ENCODE measurements around the gene DISC1.
"Not testable (repeated sequence)": the region's sequence is repeated elsewhere in the genome, so short reads cannot be mapped to it uniquely, and the experiment has no call there.

Gene DISC1

GRCh38 chr1:231724041-231724440 is 97.5 kb downstream of the DISC1 start:
- Mint-ChIP-seq H3K27me3 (no peaks in the 10 kb centered on the region), H3K36me3 (ENCODE audit: insufficient read depth) (no peaks in the 10 kb centered on the region), H3K9me3 (no peaks in the 10 kb centered on the region), H3K4me3 (no peak overlapping the region), H3K27ac (ENCODE audit: low read depth) (no peak overlapping the region), H3K4me1 (peaks cover 9% of the 10 kb centered on the region)
- ATAC-seq (replicated peaks; ENCODE audit: extremely low read depth, poor library complexity, severe bottlenecking) (no peak), DNase-seq (ENCODE audit: low spot score in 2 of 2) (no peak)

GRCh38 chr1:231724876-231725647 is 98.5 kb downstream of the DISC1 start:
- H3K9me3 Mint-ChIP-seq = no peaks in the 10 kb centered on the region

GRCh38 chr1:231727171-231727570 is 100.6 kb downstream of the DISC1 start:
- Mint-ChIP-seq H3K27me3 (no peaks in the 10 kb centered on the region), H3K9me3 (no peaks in the 10 kb centered on the region), H3K27ac (ENCODE audit: low read depth) (no peak overlapping the region), H3K4me3 (no peak overlapping the region), H3K36me3 (ENCODE audit: insufficient read depth) (no peaks in the 10 kb centered on the region), H3K4me1 (peaks cover 9% of the 10 kb centered on the region)
- ATAC-seq (replicated peaks; ENCODE audit: extremely low read depth, poor library complexity, severe bottlenecking) = no peak
- no peak for DNase-seq (ENCODE audit: low spot score in 2 of 2)

More at GRCh38 chr1:231724876-231725647, 98.5 kb downstream of the DISC1 start:
- no peak for DNase-seq (ENCODE audit: low spot score in 2 of 2)
- Mint-ChIP-seq H3K4me3 (no peak overlapping the region), H3K36me3 (ENCODE audit: insufficient read depth) (no peaks in the 10 kb centered on the region), H3K4me1 (peaks cover 9% of the 10 kb centered on the region), H3K27ac (ENCODE audit: low read depth) (no peak overlapping the region), H3K27me3 (no peaks in the 10 kb centered on the region)
- ATAC-seq (replicated peaks; ENCODE audit: extremely low read depth, poor library complexity, severe bottlenecking) = no peak

GRCh38 chr1:231728987-231729386 is 102.4 kb downstream of the DISC1 start:
- H3K27ac Mint-ChIP-seq (ENCODE audit: low read depth); H3K9me3 Mint-ChIP-seq; H3K27me3 Mint-ChIP-seq; H3K36me3 Mint-ChIP-seq (ENCODE audit: insufficient read depth); H3K4me3 Mint-ChIP-seq; H3K4me1 Mint-ChIP-seq; DNase-seq (ENCODE audit: low spot score in 2 of 2); ATAC-seq (replicated peaks; ENCODE audit: extremely low read depth, poor library complexity, severe bottlenecking): not testable (repeated sequence)

GRCh38 chr1:231729544-231729943 is 103.0 kb downstream of the DISC1 start:
- H3K9me3 Mint-ChIP-seq = no peaks in the 10 kb centered on the region
- H3K4me1 Mint-ChIP-seq = peaks cover 9% of the 10 kb centered on the region
- no peak overlapping the region for H3K4me3 Mint-ChIP-seq
- H3K36me3 Mint-ChIP-seq (ENCODE audit: insufficient read depth) = no peaks in the 10 kb centered on the region
- no peak overlapping the region for H3K27ac Mint-ChIP-seq (ENCODE audit: low read depth)
- DNase-seq (ENCODE audit: low spot score in 2 of 2) (no peak), ATAC-seq (replicated peaks; ENCODE audit: extremely low read depth, poor library complexity, severe bottlenecking) (no peak)
- H3K27me3 Mint-ChIP-seq = no peaks in the 10 kb centered on the region

GRCh38 chr1:231731268-231731667 is 104.7 kb downstream of the DISC1 start:
- no peaks in the 10 kb centered on the region for H3K9me3 Mint-ChIP-seq
- H3K27me3 Mint-ChIP-seq = no peaks in the 10 kb centered on the region
- DNase-seq (ENCODE audit: low spot score in 2 of 2) (no peak), ATAC-seq (replicated peaks; ENCODE audit: extremely low read depth, poor library complexity, severe bottlenecking) (no peak)
- no peak overlapping the region for H3K27ac Mint-ChIP-seq (ENCODE audit: low read depth)
- H3K36me3 Mint-ChIP-seq (ENCODE audit: insufficient read depth) = no peaks in the 10 kb centered on the region
- no peaks in the 10 kb centered on the region for H3K4me1 Mint-ChIP-seq
- H3K4me3 Mint-ChIP-seq = no peak overlapping the region

GRCh38 chr1:231733063-231733462 is 106.5 kb downstream of the DISC1 start:
- no peak overlapping the region for H3K27ac Mint-ChIP-seq (ENCODE audit: low read depth)
- no peaks in the 10 kb centered on the region for H3K4me1 Mint-ChIP-seq
- no peaks in the 10 kb centered on the region for H3K36me3 Mint-ChIP-seq (ENCODE audit: insufficient read depth)
- H3K4me3 Mint-ChIP-seq = no peak overlapping the region
- ATAC-seq (replicated peaks; ENCODE audit: extremely low read depth, poor library complexity, severe bottlenecking) (no peak), DNase-seq (ENCODE audit: low spot score in 2 of 2) (no peak)
- no peaks in the 10 kb centered on the region for H3K27me3 Mint-ChIP-seq
- no peaks in the 10 kb centered on the region for H3K9me3 Mint-ChIP-seq

GRCh38 chr1:231733672-231734071 is 107.1 kb downstream of the DISC1 start:
- DNase-seq (ENCODE audit: low spot score in 2 of 2) (no peak), ATAC-seq (replicated peaks; ENCODE audit: extremely low read depth, poor library complexity, severe bottlenecking) (no peak)
- no peaks in the 10 kb centered on the region for H3K36me3 Mint-ChIP-seq (ENCODE audit: insufficient read depth)
- H3K4me3 Mint-ChIP-seq = no peak overlapping the region
- H3K27me3 Mint-ChIP-seq = no peaks in the 10 kb centered on the region
- H3K27ac Mint-ChIP-seq (ENCODE audit: low read depth) = no peak overlapping the region
- H3K4me1 Mint-ChIP-seq = no peaks in the 10 kb centered on the region
- no peaks in the 10 kb centered on the region for H3K9me3 Mint-ChIP-seq

- H3K9me3 Mint-ChIP-seq = no peaks in the 10 kb centered on the region
- no peak for ATAC-seq (replicated peaks; ENCODE audit: extremely low read depth, poor library complexity, severe bottlenecking)
- peaks cover 7% of the 10 kb centered on the region for H3K27me3 Mint-ChIP-seq
- DNase-seq (ENCODE audit: low spot score in 2 of 2) = no peak
- no peak overlapping the region for H3K4me3 Mint-ChIP-seq
- H3K4me1 Mint-ChIP-seq = no peaks in the 10 kb centered on the region
- H3K27ac Mint-ChIP-seq (ENCODE audit: low read depth) = no peak overlapping the region
- no peaks in the 10 kb centered on the region for H3K36me3 Mint-ChIP-seq (ENCODE audit: insufficient read depth)
Measured at GRCh38 chr1:231734417-231734816, 107.8 kb downstream of the DISC1 start.

- H3K36me3 Mint-ChIP-seq (ENCODE audit: insufficient read depth) = no peaks in the 10 kb centered on the region
- no peak overlapping the region for H3K27ac Mint-ChIP-seq (ENCODE audit: low read depth)
- H3K9me3 Mint-ChIP-seq = no peaks in the 10 kb centered on the region
- no peak overlapping the region for H3K4me3 Mint-ChIP-seq
- no peaks in the 10 kb centered on the region for H3K4me1 Mint-ChIP-seq
- ATAC-seq (replicated peaks; ENCODE audit: extremely low read depth, poor library complexity, severe bottlenecking) (no peak), DNase-seq (ENCODE audit: low spot score in 2 of 2) (no peak)
- peaks cover 11% of the 10 kb centered on the region for H3K27me3 Mint-ChIP-seq
Measured at GRCh38 chr1:231735411-231735810, 108.8 kb downstream of the DISC1 start.

GRCh38 chr1:231735941-231736340 is 109.4 kb downstream of the DISC1 start:
- Mint-ChIP-seq H3K36me3 (ENCODE audit: insufficient read depth) (peaks cover 2% of the 10 kb centered on the region), H3K9me3 (no peaks in the 10 kb centered on the region), H3K4me1 (no peaks in the 10 kb centered on the region), H3K27ac (ENCODE audit: low read depth) (no peak overlapping the region), H3K27me3 (peaks cover 16% of the 10 kb centered on the region), H3K4me3 (no peak overlapping the region)
- ATAC-seq (replicated peaks; ENCODE audit: extremely low read depth, poor library complexity, severe bottlenecking) = no peak
- no peak for DNase-seq (ENCODE audit: low spot score in 2 of 2)

- DNase-seq (ENCODE audit: low spot score in 2 of 2) (no peak), ATAC-seq (replicated peaks; ENCODE audit: extremely low read depth, poor library complexity, severe bottlenecking) (no peak)
- Mint-ChIP-seq H3K27me3 (peaks cover 19% of the 10 kb centered on the region), H3K4me3 (no peak overlapping the region), H3K36me3 (ENCODE audit: insufficient read depth) (peaks cover 2% of the 10 kb centered on the region), H3K4me1 (no peaks in the 10 kb centered on the region), H3K27ac (ENCODE audit: low read depth) (no peak overlapping the region), H3K9me3 (no peaks in the 10 kb centered on the region)
Measured at GRCh38 chr1:231736464-231736863, 109.9 kb downstream of the DISC1 start.

GRCh38 chr1:231738554-231738953 is 112.0 kb downstream of the DISC1 start:
- DNase-seq (ENCODE audit: low spot score in 2 of 2) (no peak), ATAC-seq (replicated peaks; ENCODE audit: extremely low read depth, poor library complexity, severe bottlenecking) (no peak)
- Mint-ChIP-seq H3K4me3 (no peak overlapping the region), H3K27me3 (peaks cover 19% of the 10 kb centered on the region), H3K36me3 (ENCODE audit: insufficient read depth) (peaks cover 2% of the 10 kb centered on the region), H3K27ac (ENCODE audit: low read depth) (no peak overlapping the region), H3K4me1 (no peaks in the 10 kb centered on the region), H3K9me3 (no peaks in the 10 kb centered on the region)

Measured in central memory CD8-positive, alpha-beta T cell (primary cell).